ENCODE results near the gene GRK4.

Gene GRK4

DNA sequence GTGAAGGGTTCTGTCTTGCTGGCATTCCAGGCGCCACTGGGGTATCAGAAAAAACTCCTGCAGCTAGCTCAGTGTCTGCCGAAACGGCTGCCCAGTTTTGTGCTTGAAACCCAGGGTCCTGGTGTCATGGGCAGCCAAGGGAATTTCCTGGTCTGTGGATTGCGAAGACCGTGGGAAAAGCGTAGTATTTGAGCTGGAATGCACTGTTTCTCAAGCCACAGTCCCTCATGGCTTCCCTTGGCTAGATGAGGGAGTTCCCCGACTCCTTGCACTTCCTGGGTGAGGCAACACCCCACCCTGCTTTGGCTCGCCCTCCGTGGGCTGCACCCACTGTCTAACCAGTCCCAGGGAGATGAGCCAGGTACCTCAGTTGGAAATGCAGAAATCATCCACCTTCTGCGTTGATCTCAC lies 40.2 kb upstream of the GRK4 start:
- no peak for DNase-seq (ENCODE audit: extremely low read depth, insufficient read length)
- no peaks in the 10 kb centered on the region for H3K27me3 ChIP-seq (replicated peaks; ENCODE audit: control insufficient read depth, insufficient read depth, low read length)
- TF ChIP-seq, protein P1, sequence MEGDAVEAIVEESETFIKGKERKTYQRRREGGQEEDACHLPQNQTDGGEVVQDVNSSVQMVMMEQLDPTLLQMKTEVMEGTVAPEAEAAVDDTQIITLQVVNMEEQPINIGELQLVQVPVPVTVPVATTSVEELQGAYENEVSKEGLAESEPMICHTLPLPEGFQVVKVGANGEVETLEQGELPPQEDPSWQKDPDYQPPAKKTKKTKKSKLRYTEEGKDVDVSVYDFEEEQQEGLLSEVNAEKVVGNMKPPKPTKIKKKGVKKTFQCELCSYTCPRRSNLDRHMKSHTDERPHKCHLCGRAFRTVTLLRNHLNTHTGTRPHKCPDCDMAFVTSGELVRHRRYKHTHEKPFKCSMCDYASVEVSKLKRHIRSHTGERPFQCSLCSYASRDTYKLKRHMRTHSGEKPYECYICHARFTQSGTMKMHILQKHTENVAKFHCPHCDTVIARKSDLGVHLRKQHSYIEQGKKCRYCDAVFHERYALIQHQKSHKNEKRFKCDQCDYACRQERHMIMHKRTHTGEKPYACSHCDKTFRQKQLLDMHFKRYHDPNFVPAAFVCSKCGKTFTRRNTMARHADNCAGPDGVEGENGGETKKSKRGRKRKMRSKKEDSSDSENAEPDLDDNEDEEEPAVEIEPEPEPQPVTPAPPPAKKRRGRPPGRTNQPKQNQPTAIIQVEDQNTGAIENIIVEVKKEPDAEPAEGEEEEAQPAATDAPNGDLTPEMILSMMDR (IDR thresholded peaks at IDR 0.05; ENCODE audit: insufficient read depth, low read length, poor library complexity, severe bottlenecking), result no peak
- H3K4me3 ChIP-seq (replicated peaks; ENCODE audit: low read depth, low read length), result no peak overlapping the region
- H3K36me3 ChIP-seq (ENCODE audit: control insufficient read depth, insufficient read depth, low read length), result peaks cover 27% of the 10 kb centered on the region

GRCh38 chr4:2923668-2924173 lies 39.6 kb upstream of the GRK4 start:
- no peak for DNase-seq (ENCODE audit: extremely low read depth, insufficient read length)
- Histone ChIP-seq H3K27me3 (replicated peaks; ENCODE audit: control insufficient read depth, insufficient read depth, low read length) (no peaks in the 10 kb centered on the region), H3K4me3 (replicated peaks; ENCODE audit: low read depth, low read length) (no peak overlapping the region), H3K36me3 (ENCODE audit: control insufficient read depth, insufficient read depth, low read length) (peaks cover 33% of the 10 kb centered on the region)
- TF ChIP-seq, protein P1 (IDR thresholded peaks at IDR 0.05; ENCODE audit: insufficient read depth, low read length, poor library complexity, severe bottlenecking), result no peak

GRCh38 chr4:2924286-2924685 lies 39.1 kb upstream of the GRK4 start:
- no peak for DNase-seq (ENCODE audit: extremely low read depth, insufficient read length)
- no peak overlapping the region for H3K4me3 ChIP-seq (replicated peaks; ENCODE audit: low read depth, low read length)
- TF ChIP-seq, protein P1 (IDR thresholded peaks at IDR 0.05; ENCODE audit: insufficient read depth, low read length, poor library complexity, severe bottlenecking), result no peak
- H3K36me3 ChIP-seq (ENCODE audit: control insufficient read depth, insufficient read depth, low read length), result peaks cover 36% of the 10 kb centered on the region
- no peaks in the 10 kb centered on the region for H3K27me3 ChIP-seq (replicated peaks; ENCODE audit: control insufficient read depth, insufficient read depth, low read length)

DNA sequence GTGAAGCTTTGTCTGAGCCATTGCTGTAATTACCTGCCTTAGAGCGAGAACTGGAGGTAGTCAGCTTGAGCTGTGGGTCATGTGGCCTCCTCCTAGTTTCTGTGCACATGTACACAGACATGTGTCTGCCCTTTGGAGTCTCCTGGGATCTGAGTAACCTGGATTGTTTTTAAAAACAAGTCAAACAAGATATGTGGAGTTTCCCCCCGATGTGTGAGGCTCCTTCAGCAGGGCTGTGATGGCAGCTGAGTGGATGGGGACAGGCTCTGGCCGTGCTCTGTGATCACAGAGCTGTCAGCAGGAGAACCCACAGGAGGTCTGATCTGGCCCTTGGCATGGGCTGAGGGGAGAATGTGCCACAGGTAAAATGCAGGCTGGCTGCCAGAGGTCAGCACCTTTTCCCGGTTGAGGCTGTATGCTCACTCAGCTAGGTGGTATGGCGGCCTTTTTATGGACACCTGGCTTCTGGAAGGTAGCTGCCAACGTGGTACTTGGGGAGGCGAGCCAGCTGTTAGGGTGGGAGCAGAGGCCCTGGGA lies 38.5 kb upstream of the GRK4 start:
- Histone ChIP-seq H3K36me3 (ENCODE audit: control insufficient read depth, insufficient read depth, low read length) (peaks cover 40% of the 10 kb centered on the region), H3K27me3 (replicated peaks; ENCODE audit: control insufficient read depth, insufficient read depth, low read length) (no peaks in the 10 kb centered on the region), H3K4me3 (replicated peaks; ENCODE audit: low read depth, low read length) (no peak overlapping the region)
- TF ChIP-seq, protein P1 (IDR thresholded peaks at IDR 0.05; ENCODE audit: insufficient read depth, low read length, poor library complexity, severe bottlenecking), result no peak
- no peak for DNase-seq (ENCODE audit: extremely low read depth, insufficient read length)

- H3K36me3 ChIP-seq (ENCODE audit: control insufficient read depth, insufficient read depth, low read length), result peaks cover 45% of the 10 kb centered on the region
- TF ChIP-seq, protein P1 (IDR thresholded peaks at IDR 0.05; ENCODE audit: insufficient read depth, low read length, poor library complexity, severe bottlenecking), result no peak
- H3K4me3 ChIP-seq (replicated peaks; ENCODE audit: low read depth, low read length), result no peak overlapping the region
- no peaks in the 10 kb centered on the region for H3K27me3 ChIP-seq (replicated peaks; ENCODE audit: control insufficient read depth, insufficient read depth, low read length)
- no peak for DNase-seq (ENCODE audit: extremely low read depth, insufficient read length)
Observed at GRCh38 chr4:2925496-2925895, 37.9 kb upstream of the GRK4 start.
